SK-N-MC (cell line): ENCODE results near the gene CLDN4.

Source experiments
- EZH2 ChIP-seq: fragments of 200-600 bp; sonication (generic); IDR thresholded peaks from one replicate; pipeline ENCODE4 v1.6.1; 2017; ENCODE audit warnings: antibody characterized with exemption
- POLR2AphosphoS5 ChIP-seq: IDR thresholded peaks from 2 replicates; pipeline ENCODE4 v1.6.1; 2012; ENCODE audit warnings: mild to moderate bottlenecking, low read depth, low read length, borderline replicate concordance

- TF ChIP-seq POLR2AphosphoS5 = no peak
- TF ChIP-seq EZH2 = no peak
Observed at GRCh38 chr7:73839743-73840714, 9.2 kb downstream of the CLDN4 start.
